ENCODE data around the gene RAPH1.

- TF ChIP-seq EP300 (IDR thresholded peaks at IDR 0.05) (no peak), CTCF (IDR thresholded peaks at IDR 0.05) (no peak), POLR2A (IDR thresholded peaks at IDR 0.05) (no peak)
Measured at GRCh38 chr2:203360833-203361430, 174.2 kb downstream of the RAPH1 start.
